ENCODE results near the gene DHRS3.

DHRS3 gene

DNA sequence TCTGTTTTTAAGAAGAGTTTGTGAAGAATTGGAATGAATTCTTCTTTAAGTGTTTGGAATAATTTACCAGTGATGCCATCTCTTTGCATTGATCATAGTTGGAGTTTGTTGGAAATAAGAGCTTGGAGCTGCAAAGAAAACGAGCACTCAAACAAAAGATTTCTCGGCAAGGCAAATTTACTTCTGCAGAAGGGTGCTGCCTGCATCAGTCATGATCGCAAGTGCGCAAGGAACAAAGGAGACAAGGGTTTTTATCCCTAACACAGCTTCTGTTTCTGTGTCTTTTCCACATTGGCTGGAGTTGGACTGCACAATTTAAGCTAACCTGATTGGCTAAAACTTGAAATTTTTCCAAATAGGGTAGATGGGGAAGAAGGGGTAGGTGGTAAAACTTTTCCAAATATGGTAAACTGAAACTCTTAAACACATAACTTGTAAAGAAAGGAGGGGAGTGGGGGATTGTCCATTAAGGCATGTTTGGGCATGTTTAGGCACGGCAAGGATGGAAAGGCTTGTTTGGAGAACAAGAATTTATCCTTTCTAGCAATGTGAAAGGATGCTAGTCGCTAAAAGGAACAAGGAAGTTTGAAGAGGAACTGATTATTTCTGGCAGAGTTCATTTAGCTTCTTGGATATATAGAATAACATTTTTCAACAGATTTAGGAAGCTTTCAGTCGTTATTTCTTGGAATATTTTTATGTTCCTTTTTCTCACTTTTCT lies 22.4 kb upstream of the DHRS3 start:
- no peak overlapping the region for H3K4me3 ChIP-seq (ENCODE audit: low read depth, low read length)

DNA sequence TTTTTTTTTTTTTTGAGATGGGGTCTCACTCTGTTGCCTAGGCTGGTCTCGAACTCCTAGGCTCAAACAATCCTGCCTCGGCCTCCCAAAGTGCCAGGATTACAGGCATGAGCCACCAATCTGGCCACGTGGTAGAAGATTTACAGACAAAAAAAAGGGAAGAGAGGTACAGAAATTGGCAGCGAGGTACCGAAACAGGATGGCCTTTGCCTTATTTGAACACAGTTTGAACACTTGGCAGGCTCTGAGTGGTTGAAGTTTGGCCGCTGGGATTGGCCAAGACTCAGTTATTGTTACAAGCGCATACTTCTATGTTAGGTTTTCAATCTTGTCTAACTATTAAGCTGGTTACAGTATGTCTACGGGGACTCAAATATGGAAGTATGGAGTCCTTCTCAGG lies 19.7 kb upstream of the DHRS3 start:
- H3K4me3 ChIP-seq (ENCODE audit: low read depth, low read length) = no peak overlapping the region

DNA sequence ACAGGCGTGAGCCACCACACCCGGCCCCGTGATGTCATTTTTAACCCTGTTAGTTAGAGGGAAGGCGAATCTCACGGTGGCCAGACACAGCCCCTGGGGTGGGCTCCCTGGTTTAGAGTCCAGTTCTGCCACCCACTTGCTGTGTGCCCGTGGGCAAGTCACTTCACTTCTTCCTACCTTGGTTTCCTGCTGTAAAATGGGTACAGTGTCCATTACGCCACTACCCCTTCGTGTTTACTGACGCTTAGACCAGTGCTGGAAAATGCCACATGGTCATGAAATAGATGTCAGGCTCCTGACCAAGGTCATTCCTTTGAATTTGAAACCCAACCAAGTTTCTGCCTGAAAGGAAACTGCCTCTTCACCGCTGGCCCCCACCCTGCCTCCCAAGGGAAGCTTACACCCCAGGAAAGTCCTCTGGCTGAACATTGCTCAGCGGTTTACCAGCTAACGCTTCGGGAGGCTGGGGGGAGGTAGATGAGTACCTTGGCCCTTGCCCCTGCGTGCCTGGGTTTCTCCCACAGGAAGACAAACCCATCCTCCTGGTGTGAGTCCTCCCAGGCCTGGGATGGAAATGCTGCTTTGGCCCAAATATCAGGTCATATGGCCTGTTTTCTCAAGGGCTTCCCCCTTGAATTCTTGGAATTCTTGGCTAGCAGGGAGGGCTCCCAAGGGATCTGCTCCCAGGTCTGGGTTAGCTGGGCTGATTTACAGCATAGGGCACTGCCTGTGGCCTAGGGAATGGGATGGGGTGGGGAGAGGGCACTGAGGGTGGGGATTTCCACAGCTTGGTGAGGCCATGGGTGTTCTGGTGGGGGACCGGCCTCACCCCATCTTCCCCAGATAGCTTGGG lies 18.3 kb upstream of the DHRS3 start:
- no peak overlapping the region for H3K4me3 ChIP-seq (ENCODE audit: low read depth, low read length)

DNA sequence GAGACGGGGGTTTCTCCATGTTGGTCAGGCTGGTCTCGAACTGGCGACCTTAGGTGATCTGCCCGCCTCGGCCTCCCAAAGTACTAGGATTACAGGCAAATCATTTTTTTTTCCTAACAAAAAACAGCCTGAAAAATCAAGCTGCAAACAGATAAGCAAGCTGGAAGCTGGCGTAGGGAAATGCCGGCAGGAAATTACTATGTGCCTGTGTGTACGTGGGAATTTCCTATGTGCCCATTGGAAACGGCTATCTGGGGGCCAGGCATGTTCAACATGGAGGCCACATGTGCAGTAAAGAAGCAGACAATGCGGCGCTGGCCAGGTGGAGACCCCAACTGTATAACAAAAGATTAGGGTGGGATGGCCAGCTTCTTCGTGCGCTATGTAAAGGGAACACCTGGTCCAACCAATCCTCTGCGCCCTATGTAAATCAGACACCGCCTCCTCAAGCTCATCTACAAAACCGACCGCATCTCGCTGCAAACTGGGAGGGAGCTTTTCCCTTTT lies 16.7 kb upstream of the DHRS3 start:
- H3K4me3 ChIP-seq (ENCODE audit: low read depth, low read length) = no peak overlapping the region

DNA sequence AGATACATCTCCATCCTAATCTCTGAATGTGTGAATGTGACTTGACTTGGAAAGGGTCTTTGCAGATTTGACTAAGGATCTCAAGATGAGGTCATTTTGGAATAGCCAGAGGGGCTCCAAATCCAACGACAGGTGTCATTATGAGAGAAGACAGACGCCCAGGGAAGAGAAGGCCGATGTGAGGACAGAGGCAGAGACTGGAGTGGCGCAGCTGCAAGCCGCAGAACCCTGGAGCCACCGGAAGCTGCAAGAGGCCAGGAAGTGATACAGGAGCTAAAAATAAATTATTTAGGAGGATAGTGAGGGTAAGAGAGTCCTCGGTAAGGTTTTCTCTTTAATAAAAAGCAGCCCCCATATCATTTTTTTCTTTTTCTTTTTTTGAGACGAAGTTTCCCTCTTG lies 16.1 kb upstream of the DHRS3 start:
- no peak overlapping the region for H3K4me3 ChIP-seq (ENCODE audit: low read depth, low read length)

DNA sequence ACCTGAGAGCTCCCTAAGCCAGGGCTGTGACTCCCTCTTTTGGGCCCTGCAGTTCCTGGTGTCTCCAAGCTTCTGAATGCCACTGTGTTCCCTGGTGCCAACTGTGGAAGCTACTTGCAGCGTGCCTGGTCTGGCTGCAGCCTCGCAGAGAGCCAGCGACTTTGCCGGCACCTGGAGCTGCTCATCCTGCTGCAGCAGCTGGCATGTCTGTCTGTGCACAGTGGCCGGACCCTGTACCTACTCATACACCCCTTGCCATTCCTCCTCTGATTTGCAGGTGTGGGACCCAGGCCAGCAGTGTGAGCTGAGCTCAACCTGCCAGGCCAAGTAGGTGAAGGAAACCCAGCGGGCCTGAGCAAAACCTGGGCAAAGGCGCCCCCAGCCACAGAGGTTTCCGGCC lies 13.6 kb upstream of the DHRS3 start:
- H3K4me3 ChIP-seq (ENCODE audit: low read depth, low read length) = no peak overlapping the region

DNA sequence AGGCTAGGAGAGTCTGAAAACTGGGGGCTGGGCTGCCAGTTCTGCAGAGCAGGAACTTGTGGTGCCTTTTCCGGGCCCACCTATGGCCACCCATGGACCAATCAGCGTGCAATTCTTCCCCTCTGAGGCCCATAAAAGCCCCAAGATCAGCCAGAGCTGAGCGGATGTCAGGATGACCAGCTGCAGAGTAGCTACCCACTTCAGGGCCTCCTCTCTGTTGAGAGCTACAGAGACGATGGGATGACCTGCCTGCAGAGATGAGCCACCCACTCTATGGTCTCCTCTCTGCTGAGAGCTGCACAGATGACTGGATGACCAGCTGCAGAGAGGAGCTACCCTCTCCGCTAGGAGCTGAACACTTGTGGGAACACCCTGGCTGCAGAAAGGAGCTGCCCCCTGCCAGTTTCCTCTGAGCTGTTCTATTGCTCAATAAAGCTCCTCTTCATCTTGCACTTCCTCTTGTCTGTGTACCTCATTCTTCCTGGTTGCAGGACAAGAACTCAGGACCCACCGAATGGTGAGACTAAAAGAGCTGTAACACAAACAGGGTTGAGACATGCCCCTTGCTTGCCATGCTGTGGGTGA lies 13.0 kb upstream of the DHRS3 start:
- H3K4me3 ChIP-seq (ENCODE audit: low read depth, low read length) = no peak overlapping the region

DNA sequence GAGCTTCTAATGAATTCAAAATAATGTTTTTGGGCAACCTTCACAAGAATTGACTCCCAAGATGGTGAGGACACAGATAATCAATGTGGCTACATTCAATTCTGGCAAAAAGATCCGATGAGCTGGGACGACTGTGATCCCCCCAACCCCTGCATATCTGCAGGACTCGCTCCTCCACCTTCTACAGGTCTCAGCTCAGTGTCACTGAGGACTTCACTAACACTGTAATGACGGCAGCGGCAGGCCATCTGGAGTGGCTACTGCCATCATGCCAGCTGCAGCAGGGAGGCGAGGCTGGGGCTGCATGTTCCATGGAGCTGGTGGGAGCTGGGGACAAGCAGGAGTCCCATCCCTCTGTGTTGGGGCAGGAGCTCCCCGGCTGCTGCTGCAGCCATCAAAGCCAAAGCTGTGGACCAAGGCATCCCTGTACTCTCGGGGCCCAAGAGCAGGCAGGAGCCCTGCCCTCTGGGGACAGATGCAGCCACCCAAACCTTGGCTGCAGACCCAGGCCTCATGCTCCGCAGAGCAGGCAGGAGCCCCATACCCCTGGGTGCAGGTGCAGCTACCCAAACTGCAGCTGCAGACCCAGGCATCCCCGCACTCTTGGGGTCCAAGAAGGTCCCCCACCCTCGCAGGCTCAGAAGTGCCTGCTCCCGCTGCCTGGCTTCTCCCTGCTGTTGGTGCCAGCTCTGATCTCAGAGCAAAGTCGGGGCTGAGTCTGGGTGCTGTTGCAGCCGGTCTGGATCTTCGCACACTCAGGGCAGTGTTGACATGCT lies 12.2 kb upstream of the DHRS3 start:
- H3K4me3 ChIP-seq (ENCODE audit: low read depth, low read length) = no peak overlapping the region

DNA sequence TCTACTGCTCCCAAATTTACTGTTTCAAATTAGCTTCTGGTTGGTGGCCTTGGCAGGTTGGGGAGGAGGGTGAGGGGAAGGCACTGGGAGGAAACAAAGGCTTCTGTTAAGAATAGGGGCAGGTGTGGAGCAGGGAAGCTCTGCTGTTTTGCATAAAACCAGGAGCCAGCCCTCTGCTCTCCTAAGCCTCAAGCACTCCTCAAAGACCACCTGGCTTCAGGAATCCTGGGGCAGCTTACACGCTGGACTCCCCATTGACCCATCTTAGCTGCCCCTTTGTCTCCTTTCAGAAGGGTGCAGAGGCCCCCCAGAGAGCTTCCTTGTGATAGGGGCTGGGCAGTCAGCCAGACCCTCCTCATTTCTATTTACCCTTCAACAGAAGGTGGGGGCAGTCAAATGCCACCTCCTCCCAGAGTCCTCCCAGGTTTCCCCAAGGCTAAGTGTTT lies 11.5 kb upstream of the DHRS3 start:
- no peak overlapping the region for H3K4me3 ChIP-seq (ENCODE audit: low read depth, low read length)

DNA sequence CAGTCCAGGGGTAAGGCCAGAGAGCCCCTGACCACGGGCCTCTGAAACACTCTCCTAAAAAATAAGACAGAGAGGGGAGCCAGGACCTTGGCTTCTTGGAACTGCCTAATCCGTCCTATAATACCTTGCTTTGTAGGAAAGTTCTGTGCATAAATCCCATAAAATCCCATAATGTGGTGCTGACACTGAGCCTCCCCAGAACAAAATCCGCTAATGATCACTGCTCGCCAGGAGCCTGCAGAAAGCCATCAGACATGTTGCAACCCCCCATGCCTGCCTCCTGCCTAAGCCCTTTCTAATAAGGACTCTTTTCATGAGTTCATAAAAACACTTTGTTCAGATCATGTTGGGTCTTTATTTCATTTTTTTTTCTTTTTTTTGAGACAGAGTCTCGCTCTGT lies 9.3 kb upstream of the DHRS3 start:
- no peak overlapping the region for H3K4me3 ChIP-seq (ENCODE audit: low read depth, low read length)

DNA sequence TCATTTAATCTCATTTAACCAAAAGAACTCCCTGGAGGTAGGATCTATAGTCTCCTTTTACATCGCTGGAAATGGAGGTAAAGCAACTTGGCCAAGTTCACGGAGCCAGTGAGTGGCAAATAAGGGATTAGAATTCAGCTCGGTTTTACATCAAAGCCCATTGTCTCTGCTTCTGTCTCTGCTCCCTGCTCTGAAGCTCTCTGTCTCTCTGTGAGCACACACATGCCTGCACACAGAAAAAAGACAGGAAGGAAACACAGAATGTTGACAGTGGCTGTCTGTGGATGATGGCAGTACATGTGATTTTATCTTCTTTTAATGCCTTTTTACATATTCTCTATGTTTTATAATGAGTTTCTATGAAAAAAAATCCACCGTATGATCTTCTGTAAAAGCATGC lies 8.9 kb upstream of the DHRS3 start:
- no peak overlapping the region for H3K4me3 ChIP-seq (ENCODE audit: low read depth, low read length)

DNA sequence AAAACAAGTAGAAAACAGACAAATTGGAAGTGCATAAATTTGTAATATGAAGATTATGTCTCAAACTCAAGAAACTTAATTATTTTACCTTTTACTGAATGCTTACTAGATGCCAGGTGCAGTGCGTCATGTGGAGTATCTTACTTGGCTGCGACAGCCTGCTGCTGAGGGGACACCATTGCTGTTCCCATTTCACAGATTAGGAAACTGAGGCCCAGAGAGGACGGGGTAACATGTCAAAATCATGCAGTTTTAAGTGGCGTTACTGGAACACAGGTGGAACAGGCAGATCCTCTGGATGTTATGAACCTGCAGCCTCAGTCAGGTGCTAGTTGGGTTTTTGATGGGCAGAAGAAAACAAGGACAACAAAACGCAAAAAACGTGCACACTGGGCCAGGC lies 7.3 kb upstream of the DHRS3 start:
- no peak overlapping the region for H3K4me3 ChIP-seq (ENCODE audit: low read depth, low read length)

DNA sequence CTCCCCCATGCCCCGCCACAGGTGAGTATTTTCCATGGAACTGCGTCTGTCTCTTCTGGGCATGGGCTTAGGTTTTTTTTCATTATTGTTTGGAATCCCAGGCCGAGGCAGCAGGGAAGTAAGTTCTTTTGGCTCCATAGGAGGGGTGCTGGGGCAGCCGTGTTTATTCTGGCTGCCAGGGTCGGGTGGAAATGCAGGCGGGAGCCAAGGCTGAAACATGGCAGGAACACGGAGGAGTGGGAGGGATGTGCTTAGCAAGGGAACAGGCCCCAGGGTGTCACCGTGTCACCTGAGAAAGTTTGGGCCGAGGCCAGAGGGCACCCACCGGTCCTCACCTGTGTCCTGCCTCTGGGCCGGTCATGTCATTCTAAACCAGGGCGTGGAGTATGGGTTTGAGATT lies 4.5 kb upstream of the DHRS3 start:
- H3K4me3 ChIP-seq (ENCODE audit: low read depth, low read length) = no peak overlapping the region

DNA sequence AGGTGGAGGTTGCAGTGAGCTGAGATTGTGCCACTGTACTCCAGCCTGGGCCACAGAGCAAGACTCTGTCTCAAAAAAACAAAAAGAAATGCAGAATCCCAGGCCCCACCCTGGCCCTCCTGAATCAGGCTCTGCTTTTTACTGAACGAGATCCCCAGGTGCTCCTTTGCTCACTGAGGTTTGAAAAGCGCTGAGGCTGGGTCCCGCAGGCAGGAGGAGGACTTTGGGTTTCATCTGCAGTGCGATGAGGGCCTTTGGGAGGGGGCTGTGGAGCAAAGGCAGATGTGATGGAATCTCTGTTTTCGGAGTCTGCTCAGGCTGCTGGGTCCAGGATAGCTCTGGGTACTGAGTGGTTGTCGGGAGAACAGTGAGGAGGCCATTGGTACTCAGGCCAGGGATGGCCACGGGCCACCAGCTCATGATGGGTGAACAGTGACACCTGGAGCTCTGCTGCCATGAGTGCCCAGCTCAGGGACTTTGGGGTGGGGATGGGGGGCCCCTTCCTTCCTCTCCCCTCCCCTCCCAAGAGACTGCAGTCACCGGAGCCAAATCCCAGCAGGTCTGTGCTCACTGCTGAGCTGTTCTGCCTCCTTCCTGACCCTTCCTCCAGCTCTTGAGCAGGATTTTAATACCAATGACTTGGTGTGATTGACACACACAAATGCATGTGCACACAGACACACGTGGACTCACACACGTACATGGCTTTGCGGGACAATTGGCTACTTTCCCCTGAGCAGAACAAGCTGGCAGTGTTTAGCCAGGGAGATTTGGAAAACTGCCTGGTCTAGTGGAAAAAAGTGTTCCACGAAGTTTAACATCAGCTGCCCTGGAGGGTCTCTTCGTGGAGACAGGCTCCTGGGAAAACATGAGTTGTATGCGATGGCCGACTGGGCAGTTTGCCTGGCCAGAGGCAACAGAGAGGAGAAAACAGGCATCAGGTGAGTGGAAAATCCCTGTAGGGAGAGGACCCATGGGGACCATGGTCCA lies 3.6 kb upstream of the DHRS3 start:
- no peak overlapping the region for H3K4me3 ChIP-seq (ENCODE audit: low read depth, low read length)

DNA sequence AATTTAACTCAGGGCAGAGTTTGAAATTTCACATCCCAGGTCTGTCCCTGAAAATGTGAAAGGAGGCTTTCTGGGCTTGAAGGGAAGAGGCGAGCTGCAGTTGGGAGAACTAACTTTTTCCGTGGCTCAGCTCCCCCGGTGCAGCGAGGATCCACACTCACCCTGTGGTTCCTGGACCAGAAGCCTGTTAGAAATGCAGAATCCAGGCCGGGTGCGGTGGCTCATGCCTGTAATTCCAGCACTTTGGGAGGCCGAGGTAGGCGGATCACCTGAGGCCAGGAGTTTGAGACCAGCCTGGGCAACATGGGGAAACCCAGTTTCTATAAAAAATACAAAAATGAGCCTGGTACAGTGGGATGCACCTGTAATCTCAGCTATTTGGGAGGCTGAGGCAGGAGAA lies 2.9 kb upstream of the DHRS3 start:
- no peak overlapping the region for H3K4me3 ChIP-seq (ENCODE audit: low read depth, low read length)

DNA sequence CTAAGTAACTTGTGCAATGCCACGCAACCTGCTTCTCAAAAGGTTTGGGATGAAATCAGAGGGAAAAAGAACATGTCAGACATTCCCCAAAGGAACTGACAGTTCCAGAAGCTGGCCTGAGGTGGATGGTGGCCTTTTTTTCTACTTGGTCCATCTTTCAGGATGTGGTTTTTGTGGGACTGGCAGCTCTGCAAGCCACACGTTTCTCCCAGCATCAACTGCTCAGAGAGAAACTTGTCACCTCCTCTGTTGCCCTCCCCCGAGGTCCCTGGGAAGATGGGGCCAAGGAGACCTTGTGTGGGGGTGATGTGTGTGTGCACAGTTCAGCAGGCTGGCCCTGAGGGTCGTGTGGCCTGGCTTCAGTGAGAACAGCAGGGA lies 2.5 kb upstream of the DHRS3 start:
- H3K4me3 ChIP-seq (ENCODE audit: low read depth, low read length) = no peak overlapping the region

DNA sequence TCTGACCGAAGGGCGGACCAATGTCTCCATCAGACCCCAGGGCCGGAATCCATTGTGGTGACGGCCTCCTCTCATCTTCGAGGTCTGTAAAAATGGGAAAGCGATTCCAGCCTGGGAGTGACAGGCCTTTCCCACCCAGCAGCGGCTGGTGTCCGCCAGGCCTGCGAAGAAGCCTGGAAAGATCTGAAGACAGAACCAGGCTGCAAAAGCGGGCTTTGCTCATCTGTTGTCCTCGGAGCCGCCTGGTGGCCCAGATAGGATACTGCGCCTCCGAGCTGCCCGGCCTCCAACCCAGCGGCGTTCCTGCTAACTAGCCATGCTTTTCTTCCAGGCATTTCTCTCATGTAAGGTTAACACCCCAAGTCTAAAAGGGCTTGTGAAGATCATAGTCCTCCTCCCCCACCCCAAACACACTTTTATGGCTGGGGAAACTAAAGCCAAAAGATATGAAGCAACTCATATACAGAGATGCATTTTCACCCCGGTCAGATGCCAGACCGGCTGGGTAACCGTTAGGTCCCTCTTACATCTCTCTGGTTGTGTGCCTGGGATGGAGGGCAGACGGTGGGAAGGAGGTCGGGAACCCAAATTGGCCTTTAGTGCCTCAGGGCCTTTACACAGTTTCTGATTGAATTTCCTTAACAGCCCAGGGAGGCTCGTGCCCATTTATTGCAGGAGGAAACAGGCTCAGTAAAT lies 1.9 kb upstream of the DHRS3 start:
- H3K4me3 ChIP-seq (ENCODE audit: low read depth, low read length) = no peak overlapping the region

DNA sequence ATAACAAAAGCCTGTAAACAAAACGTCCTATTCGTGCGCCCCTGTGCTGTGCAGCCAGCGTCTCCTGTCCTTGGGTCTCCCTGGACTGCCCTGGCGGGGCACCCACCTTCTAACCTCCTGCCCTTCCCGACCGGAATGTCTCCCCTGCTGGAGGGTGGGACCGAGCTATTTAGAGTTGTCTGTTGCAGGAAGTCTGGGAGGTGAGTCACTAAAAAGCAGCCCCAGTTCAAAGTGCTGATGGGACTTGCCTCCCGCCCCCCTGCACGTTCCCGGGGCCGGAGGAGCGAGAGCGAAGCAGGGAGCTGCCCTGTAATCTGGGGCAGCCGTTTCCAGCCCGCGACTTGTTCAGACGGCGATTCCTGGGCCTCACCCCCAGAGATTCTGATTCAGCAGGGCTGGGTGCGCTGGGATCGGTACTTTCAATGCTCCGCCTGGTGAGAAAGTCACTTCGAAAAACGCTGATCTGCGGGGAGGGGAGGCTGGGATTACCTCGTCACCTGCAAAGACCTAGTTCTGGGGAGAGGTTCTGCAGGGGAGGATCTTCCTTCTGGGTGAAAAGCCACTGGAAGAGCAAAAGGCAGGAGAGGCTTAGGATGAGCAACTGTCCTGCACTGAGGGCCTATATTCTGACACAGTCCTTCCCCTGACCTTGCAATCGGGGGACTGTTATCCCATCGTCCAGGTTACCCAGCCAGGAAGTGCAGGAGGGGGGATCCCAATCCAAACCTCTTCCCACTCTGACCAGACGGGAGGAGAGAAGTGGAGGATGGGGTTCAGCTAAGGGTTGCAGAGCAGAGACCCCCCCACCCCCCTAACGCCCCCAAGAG lies 1.2 kb upstream of the DHRS3 start:
- peak overlapping the region; percentile 79 for H3K4me3 ChIP-seq (ENCODE audit: low read depth, low read length)

DNA sequence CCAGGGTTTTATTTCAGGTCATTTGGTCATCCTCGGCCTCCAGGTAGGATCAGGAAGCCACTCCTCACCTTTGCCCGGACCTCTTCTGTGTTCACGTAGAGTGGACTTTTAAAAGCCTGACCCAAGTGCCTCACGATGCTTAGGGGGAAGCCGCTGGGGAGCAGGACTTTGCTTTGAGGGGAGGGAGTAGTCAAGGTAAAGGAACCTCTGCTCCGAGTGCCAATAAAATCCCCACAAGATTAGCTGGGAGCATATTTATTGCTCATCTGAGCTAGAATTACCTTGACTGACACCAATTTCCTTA lies 603 bp upstream of the DHRS3 start:
- peak overlapping the region; percentile 79 for H3K4me3 ChIP-seq (ENCODE audit: low read depth, low read length)

All from iPS-11a (cell line).